HEK293T (cell line): Measurements from ENCODE around the gene MAGI2.

Source experiments
- BHLHE40 ChIP-seq: fragments of 450-650 bp; IDR thresholded peaks from 2 replicates; pipeline ENCODE4 v1.6.1; 2016; ENCODE audit warnings: mild to moderate bottlenecking, moderate library complexity, borderline replicate concordance
- ELF4 ChIP-seq: fragments of 450-650 bp; IDR thresholded peaks from 2 replicates; pipeline ENCODE4 v1.6.1; 2017; ENCODE audit warnings: antibody characterized with exemption
- FOXM1 ChIP-seq: fragments of 450-650 bp; IDR thresholded peaks from 2 replicates; pipeline ENCODE4 v1.6.1; 2017; ENCODE audit warnings: mild to moderate bottlenecking, borderline replicate concordance
- SP1 ChIP-seq: fragments of 450-650 bp; IDR thresholded peaks from 2 replicates; pipeline ENCODE4 v1.6.1; 2017
- ZNF384 ChIP-seq: fragments of 450-650 bp; IDR thresholded peaks from 2 replicates; pipeline ENCODE4 v1.6.1; 2016

GRCh38 chr7:78011642-78012041 lies 1441.8 kb downstream of the MAGI2 start:
- TF ChIP-seq ZNF384: no peak
- no peak for TF ChIP-seq SP1
- TF ChIP-seq FOXM1: no peak
- TF ChIP-seq BHLHE40: no peak
- no peak for TF ChIP-seq ELF4
